ENCODE results near the gene SPAG16. TPM values are rescaled to one million over a fixed set of nuclear protein-coding genes. Genes with fewer than 3 reads are reported as not detected.

The SPAG16 gene
- total and polyA plus RNA-seq, 2 of the 13 experiments (the other 11 are each of a cell fraction or from before 2014, with no cell fraction given), result 9.6 to 26.5 TPM

GRCh38 chr2:213238753-213239495, 45.3 kb upstream of the SPAG16 start (continued):
- peak; percentile 51 to 88; a peak in 2 of 4 replicates for TF ChIP-seq EP300 (IDR thresholded peaks at IDR 0.05; ENCODE audit: low read depth in 2 of 2, low read length in 2 of 2)
- peak; percentile 86; the same call in 1 of the 2 replicates for TF ChIP-seq EP300 (CRISPR knock-in tag; IDR thresholded peaks at IDR 0.05; ENCODE audit: borderline replicate concordance)
- 0 out of 2 replicates have a peak, but pooled peaks have one; percentile 26 for TF ChIP-seq ZKSCAN8 (CRISPR knock-in tag; IDR thresholded peaks at IDR 0.05; ENCODE audit: borderline replicate concordance)
- TF ChIP-seq TEAD3 (CRISPR knock-in tag; optimal IDR thresholded peaks at IDR 0.05; ENCODE audit: borderline replicate concordance), result peak; percentile 88
- TF ChIP-seq HNF1A (IDR thresholded peaks at IDR 0.05; ENCODE audit: low read depth), result no peak
- peak; percentile 57; the same call in 1 of the 2 replicates for TF ChIP-seq HNF1A (CRISPR knock-in tag; IDR thresholded peaks at IDR 0.05; ENCODE audit: borderline replicate concordance)
- peak; percentile 25; the same call in 1 of the 2 replicates for TF ChIP-seq IRF2 (CRISPR knock-in tag; IDR thresholded peaks at IDR 0.05)
- no peak for TF ChIP-seq GLMP (CRISPR knock-in tag; IDR thresholded peaks at IDR 0.05; ENCODE audit: borderline replicate concordance)
- TF ChIP-seq ZNF503 (CRISPR knock-in tag; IDR thresholded peaks at IDR 0.05), result peak; percentile 70; the same call in 1 of the 2 replicates
- TF ChIP-seq PATZ1 (CRISPR knock-in tag; IDR thresholded peaks at IDR 0.05), result 0 out of 2 replicates have a peak, but pooled peaks have one; percentile 19
- 0 out of 2 replicates have a peak, but pooled peaks have one; percentile 61 for TF ChIP-seq ZBTB43 (CRISPR knock-in tag; conservative IDR thresholded peaks at IDR 0.05)
- TF ChIP-seq CENPBD1 (CRISPR knock-in tag; IDR thresholded peaks at IDR 0.05; ENCODE audit: borderline replicate concordance, low read depth), result no peak
- TF ChIP-seq ELK4 (CRISPR knock-in tag; IDR thresholded peaks at IDR 0.05; ENCODE audit: borderline replicate concordance), result no peak
- TF ChIP-seq ZNF331 (CRISPR knock-in tag; IDR thresholded peaks at IDR 0.05), result peak; percentile 66; the same call in 1 of the 2 replicates
